Hippocampal formation (tissue), 2 donors: ENCODE data around the gene GAB2.

Experiments used
- DNase-seq, 2 donors: peaks; one replicate each; lab custom pipeline; 2025; lab: John Stamatoyannopoulos, UW

The GAB2 gene

DNA sequence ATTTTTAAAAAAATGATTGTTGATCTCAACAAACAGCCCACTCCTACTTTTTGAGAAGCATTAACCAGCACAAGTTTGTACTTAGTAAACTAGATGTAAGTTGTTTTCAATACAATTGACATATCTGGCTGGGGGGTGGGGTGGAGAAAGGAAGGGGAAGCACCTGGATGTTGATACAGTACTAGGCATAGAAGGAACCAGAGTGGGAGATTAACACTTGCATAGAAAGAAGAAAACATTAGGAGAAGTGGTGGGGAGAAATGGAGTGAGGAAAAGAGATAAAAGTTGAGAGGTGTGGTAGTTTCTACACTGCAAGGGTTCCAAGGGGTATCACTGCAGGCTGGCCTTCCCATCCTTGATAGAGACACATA lies 10.6 kb upstream of the GAB2 start:
- DNase-seq = no peak

DNA sequence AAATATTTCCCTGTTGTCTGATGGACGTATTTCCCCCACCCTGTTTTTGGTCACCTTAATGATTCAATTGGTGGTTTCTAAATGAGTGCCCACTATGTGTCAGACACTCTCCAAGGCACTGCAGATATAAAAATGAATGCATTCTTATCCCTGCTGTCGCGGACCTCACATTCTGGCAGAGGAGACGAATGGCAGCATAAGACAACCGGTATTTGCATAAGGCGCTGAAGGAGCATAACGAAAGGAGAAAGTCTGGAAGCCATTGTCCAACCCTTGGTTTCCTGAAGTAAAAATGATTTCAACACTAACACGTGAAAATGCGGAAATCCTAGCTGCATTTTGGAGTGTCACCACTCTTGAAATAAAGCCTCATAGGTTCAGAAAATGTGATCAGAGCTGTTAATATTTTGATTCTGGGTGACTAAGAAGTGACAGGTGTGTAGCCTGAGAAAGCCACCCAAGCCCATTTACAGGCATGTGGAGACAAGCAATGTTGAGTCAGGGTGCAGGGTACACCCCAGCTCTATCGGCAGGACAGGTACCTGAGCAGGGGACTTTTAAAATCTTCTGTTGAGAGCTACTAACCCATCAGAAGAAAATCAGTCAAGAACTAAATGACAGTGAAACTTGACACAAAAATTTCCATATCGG lies 10.1 kb upstream of the GAB2 start:
- no peak for DNase-seq

DNA sequence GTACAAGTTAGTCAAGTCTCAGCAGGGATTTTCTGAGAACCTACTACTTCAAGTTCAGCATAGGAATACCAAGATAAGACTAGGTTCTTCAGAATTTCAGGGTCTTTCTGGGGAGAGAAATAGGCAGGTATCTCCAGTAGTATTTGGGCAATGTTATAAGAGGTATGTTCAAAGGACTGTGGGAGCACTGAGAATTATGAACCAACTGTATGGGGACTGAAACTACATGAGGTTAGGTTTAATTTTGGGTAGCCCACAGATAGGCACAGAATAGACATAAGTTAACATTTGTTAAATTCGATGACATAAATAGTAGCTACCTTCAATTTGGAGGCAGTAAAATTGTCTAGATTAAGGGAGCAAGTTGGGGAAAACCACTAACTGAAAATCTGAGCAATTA lies 9.2 kb upstream of the GAB2 start:
- no peak for DNase-seq

DNA sequence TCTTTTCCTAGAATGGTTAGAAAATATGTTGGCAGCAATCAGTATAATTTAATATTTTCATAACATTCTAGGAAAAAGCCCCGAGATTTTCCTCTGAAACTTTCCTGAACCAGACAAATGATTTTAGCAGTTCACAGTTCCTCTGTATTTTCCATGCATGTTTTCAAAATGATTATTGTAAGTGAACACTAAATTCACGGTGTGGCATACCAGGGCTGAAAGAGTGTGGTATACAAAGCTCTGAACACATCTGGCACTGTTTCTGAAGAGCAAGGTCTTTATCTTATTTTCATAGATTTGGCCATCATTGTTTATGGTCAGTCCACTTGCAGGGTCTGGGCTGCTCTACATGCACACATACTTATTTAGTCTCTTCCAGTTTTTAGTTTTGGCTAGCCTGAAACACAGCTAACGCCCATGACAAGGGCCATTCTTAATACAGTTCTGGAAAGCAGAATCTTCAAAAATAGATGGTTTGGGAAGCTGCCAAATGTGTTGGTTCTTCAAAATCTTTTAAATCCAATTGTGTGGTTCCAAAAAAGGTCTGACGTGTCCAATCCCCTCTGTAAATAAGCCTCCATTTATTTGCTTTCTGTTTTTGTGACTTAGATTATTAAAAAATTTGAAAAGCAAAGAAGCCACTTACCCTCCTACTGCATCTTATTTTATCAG lies 7.9 kb upstream of the GAB2 start:
- no peak for DNase-seq

DNA sequence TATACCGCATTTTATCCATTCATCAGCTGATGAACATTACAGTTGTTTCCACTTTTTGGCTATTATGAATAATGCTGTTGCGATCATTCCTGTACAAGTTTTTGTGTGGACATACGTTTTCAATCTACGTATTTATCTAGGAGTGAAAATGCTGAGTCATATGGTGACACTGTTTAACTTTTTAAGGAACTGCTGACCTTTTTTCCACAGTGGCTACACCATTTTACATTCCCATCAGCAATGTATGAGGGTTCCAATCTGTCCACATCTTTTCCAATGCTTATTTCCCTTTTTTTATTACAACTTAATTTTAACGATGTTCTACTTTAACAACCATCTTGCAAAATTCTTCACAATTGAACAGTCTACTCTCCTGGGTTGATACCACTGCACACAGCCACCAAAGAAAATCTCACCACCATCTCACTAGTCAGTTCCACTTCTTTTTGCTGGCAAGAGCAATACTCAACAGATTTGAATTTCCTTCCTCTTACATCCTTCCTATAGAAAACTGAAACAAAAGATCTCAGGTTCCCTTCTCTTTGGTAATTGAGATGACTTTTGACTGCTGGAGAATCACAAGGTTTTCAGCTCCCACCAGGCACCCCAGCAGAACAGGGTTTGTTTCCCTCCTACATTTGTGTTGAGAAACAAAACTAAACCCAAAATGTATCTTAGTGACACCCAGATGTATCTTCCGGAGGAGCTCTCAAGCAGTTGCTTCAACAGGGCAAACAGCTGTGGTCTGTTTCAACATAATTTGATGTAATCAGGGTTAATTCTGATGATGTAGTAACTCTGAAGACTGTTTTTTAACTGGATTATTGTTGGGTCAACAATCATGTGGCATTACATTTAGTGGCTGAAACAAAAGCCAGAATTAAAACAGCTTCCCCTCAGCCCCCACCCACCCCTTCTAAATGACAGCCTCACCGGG lies 7.0 kb upstream of the GAB2 start:
- no peak for DNase-seq

DNA sequence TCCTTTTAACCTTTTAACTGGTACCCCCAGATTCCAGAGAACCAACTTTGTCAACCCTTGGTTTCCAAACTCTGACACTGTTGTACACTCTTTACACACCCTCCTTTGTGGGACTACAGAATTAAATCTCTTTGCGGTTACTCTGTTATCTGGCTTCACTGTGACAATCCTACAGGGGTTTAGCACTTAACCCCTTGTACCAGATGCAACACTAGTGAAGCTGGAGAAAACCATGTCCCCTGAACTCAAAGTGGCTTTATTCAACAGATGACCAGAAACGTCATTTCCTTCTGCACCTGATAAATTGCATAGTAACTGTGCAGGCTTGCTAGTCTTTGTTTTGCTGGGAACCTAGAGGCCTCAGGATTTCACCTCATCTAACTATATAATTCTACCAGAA lies 5.6 kb upstream of the GAB2 start:
- no peak for DNase-seq

DNA sequence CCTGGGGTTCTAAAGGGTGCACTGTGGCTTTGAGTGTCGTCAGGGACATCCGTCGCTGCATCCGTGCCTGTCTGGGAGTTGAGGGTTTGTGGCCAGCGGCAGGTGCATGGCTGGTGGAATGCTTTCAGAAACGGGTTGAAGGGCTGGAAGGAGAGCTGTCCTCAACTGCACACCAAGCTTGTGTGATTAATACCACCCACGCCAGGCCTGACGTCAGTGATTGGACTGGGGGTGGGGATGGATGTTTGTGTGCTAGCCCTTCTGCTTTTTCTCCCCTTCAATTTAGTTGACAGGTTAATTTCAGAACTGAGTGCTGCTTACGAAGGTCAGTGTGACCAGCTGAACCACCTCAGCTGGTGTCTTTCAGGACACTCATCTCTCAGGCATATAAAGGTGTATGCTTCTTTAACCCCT lies 3.2 kb upstream of the GAB2 start:
- no peak for DNase-seq

DNA sequence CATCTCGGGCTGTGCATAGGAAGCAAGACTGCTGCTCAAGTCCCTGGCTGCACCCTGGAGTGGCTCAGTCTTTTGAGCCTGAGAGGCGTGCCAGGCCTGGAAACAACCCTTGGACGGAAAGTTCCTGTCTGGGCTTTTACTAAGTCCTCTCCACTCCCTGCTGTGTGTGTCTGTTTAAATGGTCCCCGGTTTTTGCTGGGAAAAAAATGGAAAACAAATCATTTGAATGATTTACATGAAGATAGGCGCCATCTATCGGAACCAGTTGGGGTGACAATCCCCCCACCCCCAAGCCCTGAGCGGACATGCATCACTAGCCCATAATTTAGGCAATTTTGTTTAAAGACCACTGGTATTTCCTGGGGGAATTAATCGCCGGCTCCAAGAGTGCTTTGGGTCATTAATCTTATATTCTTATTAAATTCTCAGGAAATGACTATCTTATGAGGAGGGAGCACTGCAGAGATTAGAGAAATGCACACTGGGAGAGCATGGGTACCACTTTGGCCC lies 2.7 kb upstream of the GAB2 start:
- DNase-seq = peak; percentile 65 to 82

DNA sequence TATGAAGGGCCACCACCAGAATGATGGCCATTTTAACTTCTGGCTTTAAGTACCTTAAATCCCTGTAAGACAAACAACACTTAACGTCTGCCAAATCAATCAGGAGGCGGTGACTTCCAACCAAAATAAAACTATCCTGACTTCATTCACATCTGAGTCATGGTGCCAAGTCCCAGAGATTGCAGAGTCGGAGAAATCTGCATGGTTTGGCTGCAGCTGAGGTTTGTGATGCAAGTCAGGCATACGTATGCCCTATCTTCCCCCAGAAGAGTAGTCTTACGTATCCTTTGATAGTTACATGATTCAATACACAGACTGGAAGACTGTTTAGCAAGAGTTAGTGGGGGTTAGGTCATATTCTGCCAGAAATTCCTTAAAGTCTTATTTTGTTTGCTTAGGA lies 1.7 kb upstream of the GAB2 start:
- DNase-seq = no peak

DNA sequence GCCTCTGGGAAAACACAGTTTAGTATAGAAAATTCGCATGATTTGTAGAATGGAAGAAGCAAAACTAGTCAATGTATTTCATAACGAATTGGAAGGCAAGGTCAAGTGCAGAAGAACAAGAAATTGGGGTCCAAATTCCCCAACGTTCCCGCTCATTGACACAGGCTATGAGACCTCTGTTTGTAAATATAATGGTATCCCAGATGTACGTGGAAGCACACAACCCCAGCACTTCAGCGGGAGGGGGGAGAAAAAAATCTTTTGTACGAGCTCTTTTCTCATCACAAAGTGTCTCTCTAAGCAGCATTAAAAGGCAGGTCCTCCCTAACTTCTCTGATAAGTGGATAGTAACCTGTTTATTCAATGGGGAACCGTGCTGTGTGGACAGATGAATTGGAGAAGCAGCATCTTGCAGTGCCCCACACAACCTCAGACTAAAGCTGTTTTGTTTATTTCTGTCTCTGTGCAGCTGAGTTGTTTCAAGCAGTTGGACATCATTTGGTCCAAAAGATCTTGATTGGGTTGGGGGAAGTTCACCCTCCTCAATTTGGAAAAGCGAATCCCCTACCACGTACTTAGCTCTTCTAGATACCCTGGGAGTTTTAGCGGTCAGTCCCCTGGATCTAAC lies 1.1 kb upstream of the GAB2 start:
- peak in 1 of 2 donors; percentile 11 for DNase-seq

DNA sequence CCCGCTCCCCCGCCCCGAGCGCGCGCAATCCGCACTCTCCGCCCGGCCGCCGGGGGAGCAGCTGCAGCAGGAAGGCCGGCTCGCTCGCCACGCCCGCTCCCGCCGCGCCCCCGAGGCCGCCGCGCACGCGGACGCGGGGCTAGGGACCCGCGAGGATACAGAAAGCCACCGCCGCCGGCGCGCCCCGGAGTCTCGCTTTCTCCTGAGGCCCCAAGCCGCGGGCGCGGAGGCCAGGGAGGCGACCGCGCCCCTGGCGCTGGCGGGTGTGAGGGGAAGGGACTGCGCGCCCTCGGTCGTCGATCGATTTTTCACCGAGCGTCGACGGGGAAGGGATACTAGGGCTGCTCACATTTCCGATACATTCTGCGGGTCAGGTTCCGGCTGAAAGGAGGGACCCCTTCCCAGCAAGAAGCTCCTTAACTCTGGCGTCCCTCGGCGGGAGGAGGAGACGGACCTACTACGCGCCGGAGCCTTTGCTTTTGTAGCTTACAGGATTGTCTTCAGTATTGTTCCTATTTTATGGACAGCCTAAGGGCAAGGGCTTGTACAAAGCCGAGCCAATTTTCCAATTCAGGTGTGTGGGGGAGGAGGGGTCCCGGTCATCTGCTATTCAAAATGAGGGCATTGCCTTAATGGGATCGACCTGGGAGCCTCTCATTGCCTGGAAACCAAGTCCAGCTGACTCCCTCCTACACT lies 416 bp upstream of the GAB2 start:
- peak; percentile 76 to 89 for DNase-seq

DNA sequence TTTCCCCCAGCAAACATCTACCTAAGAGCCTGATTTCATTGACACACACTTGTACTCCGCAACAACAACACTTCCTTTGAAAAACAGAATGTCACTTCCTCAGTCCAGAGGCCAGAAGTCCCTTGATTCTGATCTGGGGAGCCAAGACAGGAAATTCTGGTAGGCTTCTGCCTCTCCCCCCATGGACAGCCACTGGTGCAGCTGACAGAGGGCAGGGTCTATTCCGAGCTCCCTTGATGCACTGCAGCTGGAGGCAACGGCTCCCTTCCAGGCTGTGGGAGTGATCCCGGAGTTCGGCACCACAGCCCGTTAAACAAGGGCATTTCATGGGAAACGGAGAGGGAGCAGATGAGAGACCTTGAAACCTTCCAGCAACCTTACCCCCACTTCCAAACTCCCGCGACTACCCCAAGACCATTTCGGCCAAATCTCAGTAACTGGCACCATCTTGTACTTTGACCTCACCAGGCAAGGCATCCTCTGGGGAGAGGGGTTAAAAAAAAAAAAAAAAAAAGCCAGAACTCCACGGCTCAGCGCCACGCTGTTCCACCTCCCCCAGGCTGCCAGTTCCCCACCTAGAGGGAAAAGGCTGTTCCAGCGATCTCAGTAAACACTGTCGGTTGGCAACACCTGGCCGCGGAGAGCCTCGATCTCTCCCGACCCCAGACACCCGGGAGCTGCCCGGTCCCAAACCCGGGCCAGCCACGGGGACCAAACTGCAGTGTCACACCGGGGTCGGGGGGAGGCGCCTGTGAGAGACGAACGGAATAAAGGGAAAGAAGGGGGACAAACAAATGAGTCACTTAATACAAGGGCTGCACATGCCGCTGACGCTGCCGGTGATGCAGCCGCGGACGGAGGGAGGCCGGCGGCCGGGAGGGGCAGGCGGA lies 1.1 kb downstream of the GAB2 start:
- peak; percentile 80 to 86 for DNase-seq

DNA sequence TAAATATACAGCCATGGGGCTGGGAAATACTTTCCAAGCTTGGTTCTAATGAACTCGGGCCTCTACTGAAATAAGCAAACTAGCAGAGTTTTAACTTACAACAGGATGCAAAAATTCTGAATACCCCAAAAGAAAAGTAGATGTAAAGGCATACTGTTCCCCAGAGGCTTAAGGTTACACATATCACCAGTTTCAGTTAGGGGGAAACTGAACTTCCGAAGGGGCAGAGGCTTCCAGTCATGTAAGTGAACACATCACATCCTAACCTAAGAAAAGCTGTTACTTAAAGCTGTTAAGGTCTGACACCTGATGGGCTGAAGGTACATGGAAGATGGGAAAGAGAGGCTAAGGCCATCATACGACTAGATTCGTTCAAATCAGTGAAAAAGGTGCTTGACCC lies 2.3 kb downstream of the GAB2 start:
- no peak for DNase-seq

DNA sequence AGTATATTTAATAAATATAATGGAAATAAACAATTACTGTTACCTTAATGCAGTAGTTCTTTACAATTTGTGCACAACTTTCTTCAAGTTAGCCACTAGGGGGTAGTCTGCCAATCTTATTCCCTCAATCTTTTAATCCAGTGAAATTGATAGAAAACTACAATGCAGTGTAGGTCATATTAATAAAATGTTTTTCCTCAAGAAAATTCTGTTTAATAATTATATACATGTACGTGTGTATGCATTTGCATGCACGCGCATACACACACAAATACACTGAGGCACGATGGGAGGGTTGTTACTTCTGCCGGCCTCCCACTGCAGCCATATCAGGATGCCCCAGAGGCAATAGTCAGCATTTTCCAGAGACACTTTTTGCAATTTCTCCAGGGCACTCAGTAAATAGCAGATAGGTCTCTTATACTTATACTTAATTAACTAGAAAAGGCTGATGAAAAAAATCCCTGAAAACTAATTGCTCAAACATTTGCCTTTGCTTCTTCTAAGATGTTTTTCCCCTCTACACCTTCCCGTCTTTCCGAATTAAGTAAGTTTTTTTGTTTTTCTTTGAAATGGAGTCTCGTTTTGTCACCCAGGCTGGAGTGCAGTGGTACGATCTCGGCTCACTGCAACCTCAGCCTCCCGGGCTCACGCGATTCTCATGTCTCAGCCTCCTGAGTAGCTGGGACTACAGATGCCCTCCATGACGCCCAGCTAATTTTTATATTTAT lies 3.1 kb downstream of the GAB2 start:
- peak in 1 of 2 donors; percentile 40 for DNase-seq

DNA sequence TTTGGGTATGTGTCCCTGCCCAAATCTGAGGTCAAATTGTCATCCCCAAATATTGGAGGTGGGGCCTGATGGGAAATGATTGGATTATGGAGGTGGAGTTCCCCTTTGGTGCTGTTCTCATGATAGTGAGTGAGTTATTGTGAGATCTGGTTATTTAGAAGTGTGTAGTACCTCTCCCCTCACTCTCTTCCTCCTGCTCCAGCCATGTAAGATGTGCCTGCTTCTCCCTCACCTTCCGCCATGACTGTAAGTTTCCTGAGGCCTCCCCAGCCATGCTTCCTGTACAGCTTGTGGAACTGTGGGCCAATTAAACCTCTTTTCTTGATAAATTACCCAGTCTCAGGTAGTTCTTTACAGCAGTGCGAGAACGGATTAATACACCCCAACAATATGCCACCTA lies 9.0 kb downstream of the GAB2 start:
- DNase-seq = no peak

DNA sequence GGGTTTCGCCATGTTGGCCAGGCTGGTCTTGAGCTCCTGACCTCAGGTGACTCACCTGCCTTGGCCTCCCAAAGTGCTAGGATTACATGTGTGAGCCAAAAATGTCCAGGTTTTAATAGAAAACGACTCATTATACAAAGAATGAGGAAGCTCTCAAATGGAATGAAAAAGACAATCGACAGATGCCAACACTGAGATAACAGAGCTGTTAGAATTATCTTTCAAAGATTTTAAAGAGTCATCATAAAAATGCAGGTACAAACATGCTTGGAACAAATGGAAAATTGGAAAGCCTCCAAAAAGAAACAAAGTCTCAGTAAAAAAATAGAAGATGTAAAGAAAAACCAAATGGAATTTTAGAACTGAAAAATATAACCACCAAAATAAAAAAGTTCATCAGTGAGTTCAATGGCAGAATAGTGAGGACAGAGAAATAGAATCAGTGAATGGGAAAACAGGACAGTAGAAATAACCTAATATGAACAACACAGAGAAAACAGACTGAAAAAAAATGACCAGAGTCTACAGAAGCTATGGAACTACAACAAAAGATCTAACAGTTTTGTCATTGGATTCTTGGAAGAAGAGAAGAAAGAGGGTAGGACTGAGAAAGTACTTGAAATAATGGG lies 10.9 kb downstream of the GAB2 start:
- no peak for DNase-seq

DNA sequence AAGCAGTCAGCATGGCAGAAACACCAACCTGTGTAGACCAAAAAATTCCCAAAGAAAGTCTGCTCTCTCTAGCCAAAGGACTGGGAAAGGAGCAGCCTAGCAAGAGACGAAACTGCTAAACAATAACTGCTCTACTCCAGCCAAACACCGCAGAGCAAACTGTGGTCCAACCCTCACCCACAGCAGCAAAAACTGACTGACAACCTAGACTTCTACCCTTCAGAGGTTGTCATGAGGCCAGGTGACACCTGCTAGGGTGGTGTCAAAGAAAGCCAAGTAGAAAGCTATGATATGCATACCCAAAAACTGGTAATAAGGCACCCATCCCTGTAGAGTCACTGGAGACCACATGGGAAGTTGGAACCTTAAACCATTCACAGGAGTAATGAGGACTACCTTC lies 11.8 kb downstream of the GAB2 start:
- DNase-seq = no peak

DNA sequence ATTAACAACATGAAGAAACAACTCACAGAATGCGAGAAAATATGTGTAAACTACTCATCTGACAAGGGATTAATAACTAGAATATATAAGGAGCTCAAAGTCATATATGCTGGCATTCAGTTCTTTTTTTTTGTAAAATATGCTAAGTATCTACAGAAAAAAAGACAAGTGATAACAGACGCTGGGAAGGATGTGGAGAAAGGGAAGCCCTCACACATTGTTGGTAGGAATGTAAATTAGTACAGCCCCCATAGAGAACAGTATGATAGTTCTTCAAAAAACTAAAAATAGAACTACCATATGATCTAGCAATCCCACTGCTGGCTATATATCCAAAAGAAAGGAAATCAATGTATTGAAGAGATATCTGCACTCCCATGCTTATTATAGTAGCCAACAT lies 13.8 kb downstream of the GAB2 start:
- DNase-seq = no peak

DNA sequence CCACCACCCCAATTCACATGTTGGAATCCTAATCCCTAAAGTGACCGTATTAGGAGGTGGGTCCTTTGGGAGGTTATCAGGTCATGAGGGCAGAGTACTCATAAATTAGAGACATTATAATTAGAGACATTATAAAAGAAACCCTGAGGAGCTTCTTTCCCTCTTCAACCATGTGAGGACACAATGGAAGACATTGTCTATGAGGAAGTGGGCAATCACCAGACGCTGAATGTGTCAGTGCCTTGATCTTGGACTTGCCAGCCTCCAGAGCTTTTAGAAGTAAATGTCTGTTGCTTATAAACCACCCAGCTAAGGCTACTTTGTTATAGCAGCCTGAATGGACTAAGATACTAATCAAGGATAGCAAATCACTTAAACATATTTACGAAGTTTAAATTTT lies 14.8 kb downstream of the GAB2 start:
- no peak for DNase-seq
